CD4-positive, alpha-beta T cell treated with Interleukin-21 for 1 hour (primary cell): ENCODE measurements around the gene SKP1.
"Not testable (repeated sequence)": the region's sequence is repeated elsewhere in the genome, so short reads cannot be mapped to it uniquely, and the experiment has no call there.

Experiments used
- DNase-seq: peaks from one replicate; pipeline ENCODE4 v3.0.0-alpha.2; 2020

The SKP1 gene

GRCh38 chr5:134177369-134178095 lies 782 bp upstream of the SKP1 start:
- DNase-seq, result no peak

- peak; percentile 59 for DNase-seq
These were observed 734 bp downstream of the SKP1 start for GRCh38 chr5:134175921-134176510.

DNA sequence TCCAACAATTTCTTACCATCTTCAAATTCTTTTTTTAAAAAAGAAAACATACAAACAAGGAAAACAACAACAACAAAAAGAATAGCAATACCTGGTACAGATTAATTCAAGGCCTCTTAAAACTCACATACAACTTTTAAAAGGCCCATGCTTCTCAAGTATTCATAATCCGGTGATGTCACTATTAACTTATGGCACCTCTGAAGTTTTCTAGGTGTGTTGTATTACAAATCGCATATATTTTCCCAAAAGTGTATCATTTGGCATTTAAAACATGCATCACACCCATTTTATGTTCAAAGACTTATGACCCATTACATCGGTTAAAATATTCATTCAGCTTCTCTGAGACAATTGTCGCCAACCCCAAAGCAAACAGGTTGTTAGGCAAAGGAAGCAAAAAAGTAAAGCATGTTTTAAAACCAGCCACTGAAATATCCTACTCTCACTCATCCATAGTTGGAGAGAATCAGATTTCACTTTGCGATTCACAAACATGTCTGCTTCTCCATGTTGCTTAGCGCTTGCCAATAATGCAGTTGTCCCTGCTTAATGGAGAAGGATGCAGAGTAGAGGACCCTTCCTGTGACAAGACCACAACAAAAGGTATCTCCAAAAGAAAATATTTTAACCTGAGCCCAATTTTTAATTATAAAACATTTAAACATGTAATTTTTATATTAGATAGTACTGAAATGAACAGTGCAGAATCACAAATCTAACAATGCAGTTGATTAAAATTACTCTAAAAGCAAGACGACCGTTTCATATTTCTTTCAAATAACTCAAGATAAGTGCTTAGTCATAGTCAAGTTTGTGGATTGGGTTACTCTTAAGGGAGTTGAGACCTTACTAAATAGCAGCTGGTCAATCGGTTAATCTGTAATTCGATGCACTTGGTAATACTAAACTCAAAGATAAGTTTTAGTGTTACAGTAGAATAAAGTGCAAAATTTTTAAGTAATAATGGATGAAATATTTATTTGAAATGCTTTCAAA lies 1.6 kb downstream of the SKP1 start:
- DNase-seq, result no peak

DNA sequence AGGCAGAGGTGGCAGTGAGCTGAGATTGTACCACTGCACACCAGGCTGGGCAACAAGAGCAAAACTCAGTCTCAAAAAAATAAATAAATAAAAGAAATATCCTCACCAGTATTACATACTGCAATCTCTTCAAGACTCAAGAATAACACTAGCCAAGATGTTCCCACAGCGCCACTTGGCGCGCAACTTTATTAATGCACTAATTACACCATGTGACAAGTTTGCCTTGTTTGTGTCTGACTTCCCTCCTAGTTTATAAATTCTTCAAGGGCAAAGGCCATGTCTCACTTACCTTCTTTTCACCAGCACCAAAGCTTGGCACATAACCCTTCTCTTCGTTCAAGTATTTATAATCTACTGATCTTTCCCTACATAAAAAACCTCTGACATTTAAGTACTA lies 4.8 kb downstream of the SKP1 start:
- no peak for DNase-seq

GRCh38 chr5:134162592-134162991 lies 14.2 kb downstream of the SKP1 start:
- no peak for DNase-seq

GRCh38 chr5:134161513-134162395 lies 15.0 kb downstream of the SKP1 start:
- no peak for DNase-seq

GRCh38 chr5:134153657-134154056 lies 23.1 kb downstream of the SKP1 start:
- no peak for DNase-seq

GRCh38 chr5:134153241-134153640 lies 23.5 kb downstream of the SKP1 start:
- DNase-seq, result no peak

- not testable (repeated sequence) for DNase-seq
These were observed 24.4 kb downstream of the SKP1 start for GRCh38 chr5:134152173-134152832.

- no peak for DNase-seq
These were observed 25.0 kb downstream of the SKP1 start for GRCh38 chr5:134151723-134152122.

GRCh38 chr5:134149571-134150303 lies 27.0 kb downstream of the SKP1 start:
- DNase-seq, result no peak

- no peak for DNase-seq
These were observed 27.7 kb downstream of the SKP1 start for GRCh38 chr5:134148986-134149539.

- no peak for DNase-seq
These were observed 28.4 kb downstream of the SKP1 start for GRCh38 chr5:134148316-134148715.

GRCh38 chr5:134146651-134147518 lies 29.9 kb downstream of the SKP1 start:
- DNase-seq, result no peak

DNA sequence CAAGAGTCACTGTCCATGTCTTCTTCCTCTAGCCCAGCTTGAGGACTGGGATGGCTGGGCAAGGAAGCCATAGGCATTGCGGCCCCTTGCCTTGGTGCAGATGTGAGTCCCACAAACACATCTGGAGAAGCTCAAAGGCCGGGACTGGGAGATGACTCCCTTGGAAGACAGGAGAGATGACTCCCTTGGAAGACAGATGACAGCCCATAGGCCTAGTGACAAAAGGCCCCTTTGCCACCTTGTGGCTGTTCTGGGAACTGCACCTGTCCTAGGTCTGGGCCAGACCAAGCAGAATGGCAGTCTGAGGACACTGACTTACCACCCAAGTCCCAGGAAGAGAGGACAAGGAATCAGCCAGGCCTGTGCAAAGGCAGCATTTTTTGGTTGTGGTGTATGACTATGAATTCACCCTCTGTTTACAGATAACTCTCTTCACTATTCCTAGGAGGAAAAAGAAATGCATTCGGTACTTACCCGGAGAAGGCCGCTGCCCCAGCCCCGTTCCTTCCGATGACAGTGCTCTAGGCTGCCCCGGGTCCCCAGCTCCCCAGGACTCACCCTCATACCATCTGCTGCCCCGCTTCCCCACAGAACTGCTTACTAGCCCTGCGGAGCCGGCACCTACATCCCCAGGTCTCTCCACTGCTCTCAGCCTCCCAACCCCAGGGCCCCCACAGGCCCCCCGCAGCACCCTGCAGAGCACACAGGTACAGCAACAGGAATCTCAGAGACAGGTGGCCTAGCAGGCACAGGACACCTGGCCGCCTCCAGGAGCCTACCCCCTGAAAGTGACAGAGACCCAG lies 30.8 kb downstream of the SKP1 start:
- DNase-seq, result peak; percentile 83

- no peak for DNase-seq
These were observed 31.6 kb downstream of the SKP1 start for GRCh38 chr5:134145041-134145757.

DNA sequence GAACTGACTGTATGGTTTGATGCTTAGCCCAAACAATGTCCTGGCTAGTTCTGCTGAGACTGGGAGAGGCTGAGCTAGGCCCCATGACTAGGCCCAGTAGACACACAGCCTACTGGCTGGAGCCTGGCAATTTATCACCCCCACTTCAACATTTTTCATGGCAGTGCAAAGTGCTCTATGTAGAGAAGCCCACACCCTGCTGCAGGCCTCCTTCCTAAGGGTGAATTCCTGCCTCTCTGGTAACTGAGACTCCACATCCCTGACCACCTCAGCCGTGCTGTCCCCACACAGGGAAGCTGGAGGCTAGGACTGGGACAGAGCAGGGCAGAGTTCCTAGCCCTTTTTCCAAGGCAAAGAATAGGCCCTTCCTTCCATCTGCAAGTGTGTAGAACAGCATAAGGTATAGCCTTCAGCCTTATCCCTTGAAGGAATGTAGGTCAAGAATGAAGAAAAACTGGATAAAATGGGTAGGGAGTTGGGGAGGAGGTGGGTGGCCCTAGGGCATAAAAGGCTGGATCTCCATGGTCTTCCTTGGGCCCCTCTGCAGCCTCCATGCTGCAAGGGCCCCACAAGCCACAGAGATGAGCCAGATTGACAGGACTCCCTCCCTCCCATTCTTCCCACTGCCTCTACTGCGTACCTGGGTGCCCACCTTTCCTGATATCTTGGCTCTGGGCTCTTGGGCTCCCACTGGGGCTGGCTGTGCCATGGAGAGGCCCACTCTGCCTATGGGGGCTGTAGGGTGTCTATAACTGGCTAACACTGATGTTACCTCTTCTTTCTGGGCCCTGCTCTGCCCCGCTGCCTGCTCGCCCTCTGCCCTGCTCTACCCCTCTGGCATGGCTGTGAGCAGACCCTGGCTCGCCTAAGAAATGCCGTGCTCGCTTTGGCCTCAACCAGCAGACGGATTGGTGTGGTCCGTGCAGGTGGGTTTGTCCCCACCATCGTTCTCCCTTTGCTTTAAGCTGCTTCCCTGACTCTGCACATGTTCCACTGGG lies 32.5 kb downstream of the SKP1 start:
- no peak for DNase-seq
